ENCODE data around the gene NNAT. TPM values are rescaled to one million over a fixed set of nuclear protein-coding genes. Genes with fewer than 3 reads are reported as not detected.
"Not testable (repeated sequence)": the region's sequence is repeated elsewhere in the genome, so short reads cannot be mapped to it uniquely, and the experiment has no call there.

NNAT gene
- total and polyA plus RNA-seq, 3 experiments from 2014 or later: 0.33 TPM; not detected in 2

GRCh38 chr20:37542281-37542680 lies 21.2 kb downstream of the NNAT start:
- no peaks in the 10 kb centered on the region for H3K4me1 ChIP-seq (ENCODE audit: insufficient read depth, low read length)

GRCh38 chr20:37543828-37544227 lies 22.8 kb downstream of the NNAT start:
- H3K36me3 Mint-ChIP-seq: no peaks in the 10 kb centered on the region
- no peak for DNase-seq
- H3K36me3 ChIP-seq (ENCODE audit: insufficient read depth, low read length): no peaks in the 10 kb centered on the region
- CTCF ChIA-PET: no interaction called here
- no peak overlapping the region for H3K27ac Mint-ChIP-seq
- H3K4me3 Mint-ChIP-seq: no peak overlapping the region
- POLR2A ChIA-PET: no interaction called here
- H3K27me3 Mint-ChIP-seq: peaks cover 7 to 14% of the 10 kb centered on the region in 2 donors
- H3K9me3 ChIP-seq (ENCODE audit: low read length): no peaks in the 10 kb centered on the region
- H3K4me3 ChIP-seq (ENCODE audit: low read length): no peak overlapping the region
- no peak overlapping the region for H3K27ac ChIP-seq (ENCODE audit: low read depth, low read length)
- no peaks in the 10 kb centered on the region for H3K27me3 ChIP-seq (ENCODE audit: insufficient read depth, low read length, poor library complexity, severe bottlenecking)
- no peaks in the 10 kb centered on the region for H3K9me3 Mint-ChIP-seq
- H3K4me1 ChIP-seq (ENCODE audit: insufficient read depth, low read length): no peaks in the 10 kb centered on the region
- no peaks in the 10 kb centered on the region for H3K4me1 Mint-ChIP-seq

More at GRCh38 chr20:37542281-37542680, 21.2 kb downstream of the NNAT start:
- no peaks in the 10 kb centered on the region for H3K4me1 Mint-ChIP-seq
- Histone ChIP-seq H3K27me3 (ENCODE audit: insufficient read depth, low read length, poor library complexity, severe bottlenecking) (no peaks in the 10 kb centered on the region), H3K36me3 (ENCODE audit: insufficient read depth, low read length) (no peaks in the 10 kb centered on the region), H3K9me3 (ENCODE audit: low read length) (no peaks in the 10 kb centered on the region), H3K27ac (ENCODE audit: low read depth, low read length) (no peak overlapping the region), H3K4me3 (ENCODE audit: low read length) (no peak overlapping the region)
- H3K27me3 Mint-ChIP-seq: peaks cover 10 to 20% of the 10 kb centered on the region in 2 donors
- no peak overlapping the region for H3K4me3 Mint-ChIP-seq
- H3K36me3 Mint-ChIP-seq: no peaks in the 10 kb centered on the region
- POLR2A ChIA-PET: no interaction called here
- H3K27ac Mint-ChIP-seq: no peak overlapping the region
- H3K9me3 Mint-ChIP-seq: no peaks in the 10 kb centered on the region
- CTCF ChIA-PET: no interaction called here
- no peak for DNase-seq

- POLR2A ChIA-PET: no interaction called here
- H3K36me3 Mint-ChIP-seq: no peaks in the 10 kb centered on the region
- CTCF ChIA-PET: no interaction called here
- Histone ChIP-seq H3K4me3 (ENCODE audit: low read length) (no peak overlapping the region), H3K9me3 (ENCODE audit: low read length) (no peaks in the 10 kb centered on the region), H3K4me1 (ENCODE audit: insufficient read depth, low read length) (no peaks in the 10 kb centered on the region), H3K36me3 (ENCODE audit: insufficient read depth, low read length) (no peaks in the 10 kb centered on the region), H3K27me3 (ENCODE audit: insufficient read depth, low read length, poor library complexity, severe bottlenecking) (no peaks in the 10 kb centered on the region), H3K27ac (ENCODE audit: low read depth, low read length) (no peak overlapping the region)
- no peak for DNase-seq
- H3K27me3 Mint-ChIP-seq: peaks cover 7 to 8% of the 10 kb centered on the region in 2 donors
- H3K9me3 Mint-ChIP-seq: no peaks in the 10 kb centered on the region
- H3K4me3 Mint-ChIP-seq: no peak overlapping the region
- no peak overlapping the region for H3K27ac Mint-ChIP-seq
- no peaks in the 10 kb centered on the region for H3K4me1 Mint-ChIP-seq
Observed at GRCh38 chr20:37544386-37544785, 23.3 kb downstream of the NNAT start.

GRCh38 chr20:37545516-37545915 lies 24.5 kb downstream of the NNAT start:
- Mint-ChIP-seq H3K4me1 (no peaks in the 10 kb centered on the region), H3K36me3 (no peaks in the 10 kb centered on the region), H3K27me3 (peaks cover 3 to 6% of the 10 kb centered on the region in 2 donors), H3K9me3 (peaks cover 0 to 1% (median 0%) of the 10 kb centered on the region in 5 donors), H3K4me3 (no peak overlapping the region), H3K27ac (no peak overlapping the region)
- Histone ChIP-seq H3K4me3 (ENCODE audit: low read length) (no peak overlapping the region), H3K36me3 (ENCODE audit: insufficient read depth, low read length) (no peaks in the 10 kb centered on the region), H3K9me3 (ENCODE audit: low read length) (no peaks in the 10 kb centered on the region), H3K27me3 (ENCODE audit: insufficient read depth, low read length, poor library complexity, severe bottlenecking) (no peaks in the 10 kb centered on the region), H3K4me1 (ENCODE audit: insufficient read depth, low read length) (no peaks in the 10 kb centered on the region), H3K27ac (ENCODE audit: low read depth, low read length) (no peak overlapping the region)
- ChIA-PET CTCF (no interaction called here), POLR2A (no interaction called here)
- no peak for DNase-seq

- ChIA-PET POLR2A (no interaction called here), CTCF (interaction anchor here (0.8 kb wide), 1 partner anchor 15 kb away, joined by 3 read pairs; no protein-coding TSS in a partner anchor)
- Mint-ChIP-seq H3K4me3 (no peak overlapping the region), H3K9me3 (peaks cover 0 to 1% (median 0%) of the 10 kb centered on the region in 5 donors), H3K4me1 (no peaks in the 10 kb centered on the region), H3K27me3 (peaks cover 9 to 10% of the 10 kb centered on the region in 2 donors), H3K27ac (no peak overlapping the region), H3K36me3 (no peaks in the 10 kb centered on the region)
- Histone ChIP-seq H3K36me3 (ENCODE audit: insufficient read depth, low read length) (no peaks in the 10 kb centered on the region), H3K4me1 (ENCODE audit: insufficient read depth, low read length) (no peaks in the 10 kb centered on the region), H3K27me3 (ENCODE audit: insufficient read depth, low read length, poor library complexity, severe bottlenecking) (no peaks in the 10 kb centered on the region), H3K4me3 (ENCODE audit: low read length) (no peak overlapping the region), H3K9me3 (ENCODE audit: low read length) (no peaks in the 10 kb centered on the region), H3K27ac (ENCODE audit: low read depth, low read length) (no peak overlapping the region)
- no peak for DNase-seq
Observed at GRCh38 chr20:37547912-37548311, 26.9 kb downstream of the NNAT start.

- POLR2A ChIA-PET; H3K27ac ChIP-seq (ENCODE audit: low read depth, low read length); H3K4me3 ChIP-seq (ENCODE audit: low read length); H3K27me3 ChIP-seq (ENCODE audit: insufficient read depth, low read length, poor library complexity, severe bottlenecking); DNase-seq; H3K4me1 Mint-ChIP-seq; H3K4me3 Mint-ChIP-seq; H3K36me3 Mint-ChIP-seq; H3K9me3 ChIP-seq (ENCODE audit: low read length); H3K4me1 ChIP-seq (ENCODE audit: insufficient read depth, low read length); H3K36me3 ChIP-seq (ENCODE audit: insufficient read depth, low read length); CTCF ChIA-PET; H3K27ac Mint-ChIP-seq; H3K9me3 Mint-ChIP-seq: not testable (repeated sequence)
- peaks cover 12 to 21% of the 10 kb centered on the region in 2 donors for H3K27me3 Mint-ChIP-seq
Observed at GRCh38 chr20:37550101-37550920, 29.3 kb downstream of the NNAT start.

GRCh38 chr20:37551660-37552059 lies 30.6 kb downstream of the NNAT start:
- H3K4me3 ChIP-seq (ENCODE audit: low read length); H3K36me3 Mint-ChIP-seq; H3K9me3 Mint-ChIP-seq; H3K4me3 Mint-ChIP-seq; DNase-seq; H3K27ac ChIP-seq (ENCODE audit: low read depth, low read length); H3K4me1 ChIP-seq (ENCODE audit: insufficient read depth, low read length); H3K27me3 ChIP-seq (ENCODE audit: insufficient read depth, low read length, poor library complexity, severe bottlenecking); H3K4me1 Mint-ChIP-seq; CTCF ChIA-PET; H3K27ac Mint-ChIP-seq; POLR2A ChIA-PET; H3K36me3 ChIP-seq (ENCODE audit: insufficient read depth, low read length); H3K9me3 ChIP-seq (ENCODE audit: low read length): not testable (repeated sequence)
- peaks cover 12 to 24% of the 10 kb centered on the region in 2 donors for H3K27me3 Mint-ChIP-seq

GRCh38 chr20:37552415-37552814 lies 31.4 kb downstream of the NNAT start:
- no peak overlapping the region for H3K4me3 Mint-ChIP-seq

More at GRCh38 chr20:37552415-37552814, 31.4 kb downstream of the NNAT start:
- H3K9me3 ChIP-seq (ENCODE audit: low read length): no peaks in the 10 kb centered on the region
- H3K27me3 Mint-ChIP-seq: peaks cover 12 to 32% of the 10 kb centered on the region in 2 donors
- POLR2A ChIA-PET: no interaction called here
- no peak overlapping the region for H3K4me3 ChIP-seq (ENCODE audit: low read length)
- H3K27me3 ChIP-seq (ENCODE audit: insufficient read depth, low read length, poor library complexity, severe bottlenecking): no peaks in the 10 kb centered on the region
- H3K9me3 Mint-ChIP-seq: peaks cover 0 to 1% (median 0%) of the 10 kb centered on the region in 5 donors
- H3K4me1 ChIP-seq (ENCODE audit: insufficient read depth, low read length): no peaks in the 10 kb centered on the region
- no peak overlapping the region for H3K27ac ChIP-seq (ENCODE audit: low read depth, low read length)
- no peak overlapping the region for H3K27ac Mint-ChIP-seq
- no peaks in the 10 kb centered on the region for H3K36me3 Mint-ChIP-seq
- DNase-seq: no peak
- H3K36me3 ChIP-seq (ENCODE audit: insufficient read depth, low read length): no peaks in the 10 kb centered on the region
- no peaks in the 10 kb centered on the region for H3K4me1 Mint-ChIP-seq
- CTCF ChIA-PET: no interaction called here

Data from CD8-positive, alpha-beta memory T cell (primary cell).